COLO668 (cell line): ENCODE results near the gene GLCCI1.
"Not testable (repeated sequence)": the region's sequence is repeated elsewhere in the genome, so short reads cannot be mapped to it uniquely, and the experiment has no call there.

Experiments used
- DNase-seq: peaks from one replicate; lab custom pipeline; 2025; ENCODE audit not compliant: unreplicated experiment; lab: John Stamatoyannopoulos, UW

Gene GLCCI1

DNA sequence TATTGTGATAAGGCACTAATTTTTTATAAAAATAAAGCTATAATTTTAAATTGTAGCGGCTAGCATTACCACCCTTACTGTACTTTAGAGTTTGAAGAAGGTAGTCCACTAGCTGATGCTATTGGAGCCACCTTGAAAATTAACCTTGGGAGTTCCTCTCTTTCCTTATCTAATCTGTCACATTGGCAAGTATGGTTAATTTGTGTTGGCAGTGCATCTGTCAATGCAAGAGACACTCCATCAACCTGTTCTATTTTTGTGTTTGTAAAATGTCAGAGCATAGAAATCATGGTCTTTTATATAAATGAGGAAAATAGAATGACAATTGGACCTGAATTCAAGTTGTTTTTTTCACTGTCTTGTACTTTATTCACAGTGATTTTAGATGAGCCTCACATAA, 20.5 kb downstream of the GLCCI1 start:
- no peak for DNase-seq

- DNase-seq: no peak
Observed at GRCh38 chr7:7989616-7990440, 21.2 kb downstream of the GLCCI1 start.

DNA sequence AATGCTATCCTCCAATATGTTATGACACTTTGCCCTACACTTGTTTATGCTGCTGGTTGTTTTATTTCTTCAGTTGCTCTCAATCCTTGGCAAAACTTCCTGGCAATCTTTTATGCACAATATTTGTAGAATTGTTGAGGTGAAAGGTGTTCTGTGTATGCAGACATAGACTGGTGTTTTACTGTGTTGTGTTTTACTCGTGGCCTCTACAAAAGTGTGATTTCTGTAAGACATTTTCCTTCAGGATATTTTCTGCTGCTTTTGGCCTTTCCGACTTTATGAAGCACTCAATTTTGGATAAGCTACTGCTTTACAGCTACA, 21.8 kb downstream of the GLCCI1 start:
- DNase-seq: no peak

- no peak for DNase-seq
Observed at GRCh38 chr7:7992506-7992905, 23.9 kb downstream of the GLCCI1 start.

GRCh38 chr7:7995348-7995747, 26.8 kb downstream of the GLCCI1 start:
- DNase-seq: not testable (repeated sequence)

DNA sequence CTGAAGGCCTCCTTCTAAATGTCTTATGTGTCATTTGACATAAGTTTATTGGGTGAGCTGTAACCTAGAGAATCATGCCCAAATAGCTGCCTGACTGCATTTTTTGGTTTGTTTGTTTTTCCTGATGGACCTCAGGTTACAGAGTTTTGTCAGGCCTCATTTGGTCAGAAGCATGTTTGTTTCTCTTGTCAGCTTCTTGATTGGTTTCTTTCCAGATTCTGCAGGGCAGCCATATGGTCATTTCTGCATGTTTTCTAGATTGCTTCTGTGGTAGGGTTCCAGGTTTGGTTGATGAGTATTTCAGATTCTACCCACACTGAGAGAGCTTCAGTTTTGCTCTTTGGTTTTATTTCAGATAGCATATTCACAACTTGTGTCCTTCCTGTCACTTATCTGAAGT, 28.0 kb downstream of the GLCCI1 start:
- DNase-seq: no peak

- no peak for DNase-seq
Observed at GRCh38 chr7:8000315-8000941, 31.8 kb downstream of the GLCCI1 start.

GRCh38 chr7:8003077-8003476, 34.5 kb downstream of the GLCCI1 start:
- DNase-seq: no peak

DNA sequence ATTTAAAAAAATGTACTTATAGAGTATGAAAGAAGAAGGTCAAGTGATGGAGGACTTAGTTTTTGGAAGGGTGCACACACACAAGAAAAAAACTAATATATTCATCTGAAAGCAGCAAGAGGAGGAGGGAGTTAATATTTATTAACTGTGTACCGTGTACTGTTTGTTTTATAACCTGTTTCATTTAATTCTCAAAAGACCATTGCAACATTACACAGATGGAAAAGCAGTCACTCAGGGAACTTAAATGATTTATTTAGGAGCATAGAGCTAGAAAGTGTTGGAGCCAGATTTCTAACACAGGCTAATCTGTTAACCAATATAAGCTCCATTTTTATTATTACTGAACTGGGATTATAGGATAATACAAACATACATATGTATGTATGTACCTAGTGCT, 36.7 kb downstream of the GLCCI1 start:
- no peak for DNase-seq

DNA sequence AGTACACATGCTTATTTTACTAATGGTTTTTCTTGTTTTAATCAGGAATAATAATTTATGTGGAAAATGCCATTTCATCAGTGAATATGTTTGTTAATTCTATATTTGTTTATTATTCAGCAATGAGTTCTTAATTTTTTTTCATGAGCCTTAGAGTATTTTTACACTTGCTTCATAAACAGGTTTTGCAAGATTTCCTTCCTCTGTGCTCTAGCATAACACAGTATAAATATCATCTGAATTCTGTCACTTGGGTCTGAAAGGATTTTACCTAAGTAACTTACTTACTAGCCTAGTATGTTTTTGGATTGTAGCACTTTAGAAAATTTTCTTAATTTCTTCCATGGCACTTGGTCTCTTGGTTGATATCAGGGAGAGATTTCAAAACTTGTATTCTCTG, 45.8 kb downstream of the GLCCI1 start:
- no peak for DNase-seq

DNA sequence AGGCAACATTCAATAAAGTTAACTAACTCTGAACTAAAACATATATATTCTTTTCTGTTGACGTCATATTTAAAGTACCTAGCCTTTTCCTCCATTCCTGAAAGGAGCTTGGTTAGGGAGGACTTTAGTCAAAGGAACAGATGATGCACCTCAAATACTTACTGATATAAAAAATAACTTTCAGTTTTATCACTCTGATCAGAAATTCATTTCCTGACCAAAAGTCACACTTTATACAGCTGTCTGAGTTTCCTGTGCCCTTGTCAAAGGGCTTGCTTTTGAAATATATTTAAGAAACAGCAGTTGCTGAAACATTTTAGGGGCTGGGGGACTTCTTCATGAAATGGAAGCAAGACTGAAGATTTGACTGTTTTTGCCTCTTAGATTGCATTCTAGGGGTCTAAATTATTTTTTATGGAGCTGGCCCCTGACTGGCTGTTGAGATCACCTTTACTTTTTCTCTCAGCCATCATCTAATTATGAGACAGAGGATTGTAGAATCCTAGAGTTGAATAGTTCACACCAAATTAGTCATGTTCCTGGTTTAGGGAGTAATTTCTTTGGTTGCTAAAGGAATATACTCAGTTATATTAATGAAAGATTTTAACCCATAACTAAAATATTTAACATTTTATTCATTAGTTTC, 46.6 kb downstream of the GLCCI1 start:
- no peak for DNase-seq

- no peak for DNase-seq
Observed at GRCh38 chr7:8015746-8016120, 47.1 kb downstream of the GLCCI1 start.

GRCh38 chr7:8017423-8017822, 48.8 kb downstream of the GLCCI1 start:
- no peak for DNase-seq

GRCh38 chr7:8018961-8019360, 50.4 kb downstream of the GLCCI1 start:
- DNase-seq: no peak

DNA sequence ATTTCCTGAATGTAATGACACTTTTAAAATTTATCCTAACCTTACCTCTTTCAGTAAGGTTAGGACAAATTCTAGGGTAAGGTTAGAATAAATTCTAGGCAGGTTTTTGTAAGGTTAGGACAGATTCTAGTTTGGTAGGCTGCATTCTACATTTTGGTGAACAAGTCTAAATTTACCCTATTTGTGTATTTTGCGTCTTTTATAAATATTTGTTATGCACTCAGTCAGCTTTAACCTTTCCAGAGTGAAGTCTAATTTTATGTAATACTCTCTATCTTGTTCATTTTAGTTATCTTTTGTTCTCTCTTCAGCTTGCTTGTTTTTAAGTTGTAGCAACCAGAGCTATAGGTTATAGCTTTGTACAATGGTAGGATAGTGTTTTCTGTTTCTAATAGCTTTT, 54.0 kb downstream of the GLCCI1 start:
- no peak for DNase-seq

- DNase-seq: no peak
Observed at GRCh38 chr7:8035192-8035591, 66.6 kb downstream of the GLCCI1 start.

- no peak for DNase-seq
Observed at GRCh38 chr7:8035647-8036518, 67.3 kb downstream of the GLCCI1 start.

DNA sequence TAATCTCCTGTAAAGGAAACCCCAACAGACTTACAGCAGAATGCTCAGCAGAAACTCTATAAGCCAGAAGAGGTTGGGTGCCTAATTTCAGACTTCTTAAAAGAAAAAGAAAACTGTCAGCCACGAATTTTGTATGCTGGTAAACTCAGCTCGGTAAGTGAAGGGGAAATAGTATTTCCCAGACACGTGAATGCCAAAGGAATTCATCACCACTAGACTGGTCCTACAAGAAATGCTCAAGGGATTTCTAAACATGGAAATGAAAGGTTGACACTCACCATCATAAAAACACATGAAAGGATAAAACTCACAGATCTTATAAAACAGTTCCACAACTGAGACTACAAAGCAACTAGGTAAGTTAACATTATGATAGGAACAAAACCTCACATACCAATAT, 68.6 kb downstream of the GLCCI1 start:
- DNase-seq: no peak

DNA sequence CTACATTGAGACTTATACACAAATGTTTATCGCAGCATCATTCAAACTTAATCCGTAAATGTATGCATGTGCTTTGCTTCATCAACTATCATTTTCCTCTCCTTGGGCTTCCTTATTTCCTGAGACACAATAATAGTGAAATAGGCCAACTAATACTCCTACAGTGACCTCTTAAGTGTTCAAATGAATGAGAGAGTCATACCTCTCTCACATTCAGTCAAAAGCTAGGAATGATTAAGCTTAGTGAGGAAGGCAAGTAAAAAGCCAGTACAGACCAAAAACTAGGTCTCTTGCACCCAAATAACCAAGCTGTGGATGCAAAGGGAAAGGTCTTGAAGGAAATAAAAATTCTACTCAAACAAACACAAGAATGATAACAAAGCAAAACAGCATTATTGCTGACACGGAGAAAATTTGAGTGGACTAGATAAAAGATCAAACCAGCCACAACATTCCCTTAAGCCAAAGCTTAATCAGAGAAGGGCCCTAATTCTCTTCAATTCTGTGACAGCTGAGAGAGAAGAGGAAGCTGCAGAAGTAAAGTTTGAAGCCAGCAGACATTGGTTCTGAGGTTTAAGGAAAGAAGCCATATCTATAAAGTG, 72.3 kb downstream of the GLCCI1 start:
- DNase-seq: no peak

- DNase-seq: no peak
Observed at GRCh38 chr7:8042796-8043535, 74.4 kb downstream of the GLCCI1 start.
